ENCODE measurements around the gene COX19.

COX19 gene

DNA sequence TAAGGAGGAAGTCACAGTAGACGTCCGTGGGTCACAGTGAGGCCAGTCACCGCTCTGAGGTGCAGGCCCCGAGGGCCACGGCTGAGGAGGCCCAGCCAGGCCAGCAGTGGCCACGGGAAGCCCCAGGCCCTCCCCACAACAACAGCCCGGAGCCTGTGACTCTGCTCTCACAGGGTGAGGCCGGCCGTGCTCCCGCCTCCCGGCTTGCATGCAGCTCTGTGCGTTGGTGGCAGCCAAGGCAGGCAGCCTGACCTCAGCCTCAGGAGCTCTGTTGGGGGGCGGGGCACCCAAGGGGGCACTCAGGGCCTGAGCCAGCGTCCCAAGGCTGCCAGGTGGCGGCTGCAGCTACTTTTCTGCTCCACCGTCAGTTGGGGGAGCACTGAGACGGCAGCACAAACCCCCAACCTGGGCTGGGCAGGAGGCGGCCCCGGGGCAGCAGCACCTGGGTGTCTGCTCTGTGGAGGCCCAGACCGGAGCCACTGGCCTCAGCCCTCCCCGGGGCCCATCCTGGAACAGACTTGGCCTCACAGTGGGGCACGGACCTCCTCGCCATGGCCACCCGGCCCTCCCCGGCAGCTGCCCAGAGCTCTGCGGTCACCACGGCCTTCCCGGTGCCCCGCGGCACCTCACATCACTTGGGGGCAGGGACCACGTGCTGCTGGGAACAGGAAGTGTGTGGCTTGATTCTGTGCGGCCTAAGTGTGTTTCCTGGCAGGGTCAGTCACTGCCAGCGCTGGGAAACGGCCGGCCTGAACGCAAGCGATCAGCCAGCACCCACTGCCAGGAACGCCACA, 20.9 kb upstream of the COX19 start:
- no peak overlapping the region for H3K27ac ChIP-seq (ENCODE audit: low read length)
- no peak overlapping the region for H2AFZ ChIP-seq (ENCODE audit: low read depth, low read length)
- TF ChIP-seq, protein P1, sequence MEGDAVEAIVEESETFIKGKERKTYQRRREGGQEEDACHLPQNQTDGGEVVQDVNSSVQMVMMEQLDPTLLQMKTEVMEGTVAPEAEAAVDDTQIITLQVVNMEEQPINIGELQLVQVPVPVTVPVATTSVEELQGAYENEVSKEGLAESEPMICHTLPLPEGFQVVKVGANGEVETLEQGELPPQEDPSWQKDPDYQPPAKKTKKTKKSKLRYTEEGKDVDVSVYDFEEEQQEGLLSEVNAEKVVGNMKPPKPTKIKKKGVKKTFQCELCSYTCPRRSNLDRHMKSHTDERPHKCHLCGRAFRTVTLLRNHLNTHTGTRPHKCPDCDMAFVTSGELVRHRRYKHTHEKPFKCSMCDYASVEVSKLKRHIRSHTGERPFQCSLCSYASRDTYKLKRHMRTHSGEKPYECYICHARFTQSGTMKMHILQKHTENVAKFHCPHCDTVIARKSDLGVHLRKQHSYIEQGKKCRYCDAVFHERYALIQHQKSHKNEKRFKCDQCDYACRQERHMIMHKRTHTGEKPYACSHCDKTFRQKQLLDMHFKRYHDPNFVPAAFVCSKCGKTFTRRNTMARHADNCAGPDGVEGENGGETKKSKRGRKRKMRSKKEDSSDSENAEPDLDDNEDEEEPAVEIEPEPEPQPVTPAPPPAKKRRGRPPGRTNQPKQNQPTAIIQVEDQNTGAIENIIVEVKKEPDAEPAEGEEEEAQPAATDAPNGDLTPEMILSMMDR (IDR thresholded peaks at IDR 0.05; ENCODE audit: low read depth, low read length), result no peak
- no peak for TF ChIP-seq EZH2phosphoT487 (IDR thresholded peaks at IDR 0.05; ENCODE audit: low read depth)
- H4K20me1 ChIP-seq (ENCODE audit: insufficient read depth, low read length), result no peaks in the 10 kb centered on the region
- no peaks in the 10 kb centered on the region for H3K36me3 ChIP-seq (replicated peaks; ENCODE audit: low read depth, low read length)
- H3K4me2 ChIP-seq (ENCODE audit: low read length), result no peak overlapping the region
- H3K9ac ChIP-seq (ENCODE audit: low read length), result no peak overlapping the region
- H3K27me3 ChIP-seq (ENCODE audit: low read depth, low read length), result no peaks in the 10 kb centered on the region
- peaks cover 13% of the 10 kb centered on the region for H3K4me1 ChIP-seq (ENCODE audit: low read length)
- H3K79me2 ChIP-seq (ENCODE audit: low read length), result no peaks in the 10 kb centered on the region
- no peaks in the 10 kb centered on the region for H3K9me3 ChIP-seq (ENCODE audit: insufficient read depth, low read length)
- H3K4me3 ChIP-seq (ENCODE audit: low read length), result no peak overlapping the region

DNA sequence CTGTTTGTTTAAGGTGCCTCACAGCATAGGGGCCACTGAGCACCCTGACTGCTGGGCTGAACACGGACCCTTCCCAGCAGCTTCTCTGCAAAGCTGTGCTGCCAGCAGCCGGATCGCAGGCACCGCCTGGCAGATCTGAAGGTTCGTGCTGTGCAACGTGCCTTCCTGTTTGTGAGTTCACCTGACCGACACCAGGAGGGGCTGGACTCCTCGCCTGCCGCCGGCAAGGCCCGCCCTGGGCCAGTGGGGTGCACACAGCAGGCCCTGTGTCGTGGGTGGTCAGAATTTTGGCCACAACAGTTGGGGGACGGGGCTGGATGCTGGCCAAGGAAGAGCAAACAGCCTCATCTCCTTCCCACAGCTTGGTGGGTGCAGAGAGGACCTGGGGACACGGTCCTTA, 20.2 kb upstream of the COX19 start:
- Histone ChIP-seq H4K20me1 (ENCODE audit: insufficient read depth, low read length) (no peaks in the 10 kb centered on the region), H3K4me2 (ENCODE audit: low read length) (no peak overlapping the region), H3K9me3 (ENCODE audit: insufficient read depth, low read length) (no peaks in the 10 kb centered on the region), H3K4me3 (ENCODE audit: low read length) (no peak overlapping the region), H3K27me3 (ENCODE audit: low read depth, low read length) (no peaks in the 10 kb centered on the region), H3K9ac (ENCODE audit: low read length) (no peak overlapping the region), H3K4me1 (ENCODE audit: low read length) (peaks cover 7% of the 10 kb centered on the region), H3K27ac (ENCODE audit: low read length) (no peak overlapping the region), H3K36me3 (replicated peaks; ENCODE audit: low read depth, low read length) (no peaks in the 10 kb centered on the region), H3K79me2 (ENCODE audit: low read length) (no peaks in the 10 kb centered on the region), H2AFZ (ENCODE audit: low read depth, low read length) (no peak overlapping the region)
- TF ChIP-seq, protein P1 (IDR thresholded peaks at IDR 0.05; ENCODE audit: low read depth, low read length), result no peak
- TF ChIP-seq EZH2phosphoT487 (IDR thresholded peaks at IDR 0.05; ENCODE audit: low read depth), result no peak

DNA sequence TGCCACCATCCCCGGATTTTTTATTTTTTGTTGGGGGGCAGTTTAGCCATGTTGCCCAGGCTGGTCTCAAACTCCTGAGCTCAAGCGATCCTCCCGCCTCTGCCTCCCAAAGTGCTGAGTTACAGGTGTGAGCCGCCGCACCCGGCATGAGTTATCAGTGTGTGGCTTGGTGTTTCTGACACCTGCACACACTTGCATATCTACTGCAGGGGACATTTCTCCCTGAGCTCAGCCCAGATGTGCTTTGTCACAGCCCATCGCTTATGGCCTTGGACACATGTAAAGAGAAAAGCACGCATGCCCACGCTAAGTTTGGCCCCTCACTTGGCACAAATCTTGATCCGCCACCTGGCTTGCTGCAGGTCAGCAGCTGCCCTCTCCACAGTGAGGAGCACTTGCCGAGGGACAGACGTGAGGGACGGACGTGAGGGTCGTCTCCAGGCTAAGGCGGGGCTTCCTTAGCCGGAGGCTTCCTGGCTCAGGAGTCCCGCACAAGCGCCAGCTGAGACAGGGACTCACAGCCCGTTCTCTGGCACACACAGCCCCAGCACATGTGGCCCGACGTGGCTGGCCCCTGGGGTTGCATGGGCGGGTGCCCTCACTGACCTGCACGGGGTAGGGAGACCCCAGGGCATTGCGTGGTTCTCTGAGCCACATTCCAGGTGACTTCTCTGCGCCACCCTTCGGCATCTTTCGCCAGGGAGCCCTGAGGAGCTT, 19.4 kb upstream of the COX19 start:
- no peaks in the 10 kb centered on the region for H3K27me3 ChIP-seq (ENCODE audit: low read depth, low read length)
- no peaks in the 10 kb centered on the region for H3K36me3 ChIP-seq (replicated peaks; ENCODE audit: low read depth, low read length)
- H3K9ac ChIP-seq (ENCODE audit: low read length), result no peak overlapping the region
- H3K27ac ChIP-seq (ENCODE audit: low read length), result no peak overlapping the region
- H4K20me1 ChIP-seq (ENCODE audit: insufficient read depth, low read length), result no peaks in the 10 kb centered on the region
- no peak overlapping the region for H2AFZ ChIP-seq (ENCODE audit: low read depth, low read length)
- H3K4me2 ChIP-seq (ENCODE audit: low read length), result no peak overlapping the region
- peaks cover 3% of the 10 kb centered on the region for H3K4me1 ChIP-seq (ENCODE audit: low read length)
- no peak overlapping the region for H3K4me3 ChIP-seq (ENCODE audit: low read length)
- no peaks in the 10 kb centered on the region for H3K9me3 ChIP-seq (ENCODE audit: insufficient read depth, low read length)
- no peaks in the 10 kb centered on the region for H3K79me2 ChIP-seq (ENCODE audit: low read length)
- no peak for TF ChIP-seq EZH2phosphoT487 (IDR thresholded peaks at IDR 0.05; ENCODE audit: low read depth)
- TF ChIP-seq, protein P1 (IDR thresholded peaks at IDR 0.05; ENCODE audit: low read depth, low read length), result no peak

All from OCI-LY3 (cell line).